OCI-LY1 (cell line): ENCODE data around the gene COL26A1.

Experiments
- H2AFZ ChIP-seq: fragments of 200-600 bp; sonication (generic), shearing (Covaris generic); 2 replicates; pipeline ENCODE4 v1.6.0; 2014; ENCODE audit warnings: antibody characterized with exemption, mild to moderate bottlenecking, low read length
- H3F3A ChIP-seq: fragments of 200-600 bp; sonication (generic), shearing (Covaris generic); 2 replicates; pipeline ENCODE4 v1.6.0; 2014; ENCODE audit warnings: mild to moderate bottlenecking, antibody characterized with exemption, low read length, moderate library complexity; ENCODE audit not compliant: insufficient read depth
- H3K27ac ChIP-seq: fragments of 200-600 bp; sonication (generic); 2 replicates; pipeline ENCODE4 v1.5.1; 2014; ENCODE audit warnings: low read length, mixed run types, mild to moderate bottlenecking, low read depth; ENCODE audit not compliant: poor library complexity, severe bottlenecking
- H3K27me3 ChIP-seq: fragments of 200-600 bp; sonication (generic); 2 replicates; pipeline ENCODE4 v1.6.0; 2014; ENCODE audit warnings: antibody characterized with exemption, mild to moderate bottlenecking, low read length, moderate library complexity; ENCODE audit not compliant: insufficient read depth
- H3K36me3 ChIP-seq: fragments of 200-600 bp; sonication (generic); 2 replicates; pipeline ENCODE4 v1.6.1; 2014; ENCODE audit warnings: mild to moderate bottlenecking, antibody characterized with exemption, low read length, moderate library complexity, mixed read lengths; ENCODE audit not compliant: insufficient read depth
- H3K4me1 ChIP-seq: fragments of 200-600 bp; sonication (generic); 2 replicates; pipeline ENCODE4 v1.5.1; 2014; ENCODE audit warnings: mild to moderate bottlenecking, low read length, moderate library complexity; ENCODE audit not compliant: insufficient read depth, severe bottlenecking
- H3K4me2 ChIP-seq: fragments of 200-600 bp; sonication (generic), shearing (Covaris generic); 2 replicates; pipeline ENCODE4 v1.6.1; 2014; ENCODE audit warnings: low read length
- H3K4me3 ChIP-seq: fragments of 200-600 bp; sonication (generic); 2 replicates; pipeline ENCODE4 v1.5.1; 2014; ENCODE audit warnings: low read length, low read depth, mild to moderate bottlenecking, mixed read lengths; ENCODE audit not compliant: poor library complexity, severe bottlenecking
- H3K79me2 ChIP-seq: fragments of 200-600 bp; shearing (Covaris generic); 2 replicates; pipeline ENCODE4 v1.6.1; 2016; ENCODE audit warnings: mixed run types, low read length, mixed read lengths; ENCODE audit not compliant: insufficient read depth
- H3K9ac ChIP-seq: fragments of 200-600 bp; sonication (generic), shearing (Covaris generic); 2 replicates; pipeline ENCODE4 v1.6.1; 2014; ENCODE audit warnings: mild to moderate bottlenecking, low read length, mixed read lengths
- H3K9me2 ChIP-seq: fragments of 200-600 bp; sonication (generic), shearing (Covaris generic); 2 replicates; pipeline ENCODE4 v1.6.1; 2014; ENCODE audit warnings: low read depth, mild to moderate bottlenecking, low read length, mixed read lengths
- H3K9me3 ChIP-seq: fragments of 200-600 bp; shearing (Covaris generic); 2 replicates; pipeline ENCODE4 v1.6.1; 2014; ENCODE audit warnings: low read length, mixed read lengths
- H4K20me1 ChIP-seq: fragments of 200-600 bp; sonication (generic), shearing (Covaris generic); 2 replicates; pipeline ENCODE4 v1.6.0; 2016; ENCODE audit warnings: mild to moderate bottlenecking, low read length; ENCODE audit not compliant: insufficient read depth
- CTCF ChIP-seq: fragments of 200-600 bp; sonication (generic), shearing (Covaris generic); IDR thresholded peaks from 2 replicates; pipeline ENCODE4 v1.5.1; 2017; ENCODE audit warnings: mild to moderate bottlenecking, antibody characterized with exemption, low read length, moderate library complexity, mixed read lengths
- EZH2 ChIP-seq: fragments of 200-600 bp; sonication (generic), shearing (Covaris generic); IDR thresholded peaks from 2 replicates; pipeline ENCODE4 v1.8.0; 2017; ENCODE audit warnings: borderline replicate concordance, mixed run types, mild to moderate bottlenecking, antibody characterized with exemption, low read length, moderate library complexity, mixed read lengths

COL26A1 gene

GRCh38 chr7:101521430-101521925 is 158.8 kb downstream of the COL26A1 start:
- TF ChIP-seq EZH2 (no peak), CTCF (no peak)
- Histone ChIP-seq H3F3A (no peaks in the 10 kb centered on the region), H3K79me2 (no peaks in the 10 kb centered on the region), H3K9ac (no peak overlapping the region), H3K36me3 (no peaks in the 10 kb centered on the region), H4K20me1 (no peaks in the 10 kb centered on the region), H3K9me2 (no peaks in the 10 kb centered on the region), H3K27me3 (peaks cover 45% of the 10 kb centered on the region), H3K27ac (no peak overlapping the region), H2AFZ (no peak overlapping the region), H3K4me2 (no peak overlapping the region), H3K4me1 (no peaks in the 10 kb centered on the region), H3K9me3 (no peaks in the 10 kb centered on the region; the same call in 1 of the 2 replicates), H3K4me3 (no peak overlapping the region)

GRCh38 chr7:101522021-101522420 is 159.3 kb downstream of the COL26A1 start:
- no peaks in the 10 kb centered on the region for H3K79me2 ChIP-seq
- TF ChIP-seq CTCF = no peak
- TF ChIP-seq EZH2 = no peak
- no peaks in the 10 kb centered on the region for H3F3A ChIP-seq
- no peaks in the 10 kb centered on the region for H3K4me1 ChIP-seq
- H3K4me2 ChIP-seq = no peak overlapping the region
- H3K27me3 ChIP-seq = peaks cover 40% of the 10 kb centered on the region
- H2AFZ ChIP-seq = no peak overlapping the region
- H3K9ac ChIP-seq = no peak overlapping the region
- H3K4me3 ChIP-seq = no peak overlapping the region
- H3K36me3 ChIP-seq = no peaks in the 10 kb centered on the region
- no peaks in the 10 kb centered on the region; the same call in 1 of the 2 replicates for H3K9me3 ChIP-seq
- no peaks in the 10 kb centered on the region for H3K9me2 ChIP-seq
- H3K27ac ChIP-seq = no peak overlapping the region
- no peaks in the 10 kb centered on the region for H4K20me1 ChIP-seq

- no peak overlapping the region for H3K27ac ChIP-seq
- no peaks in the 10 kb centered on the region for H3F3A ChIP-seq
- no peak overlapping the region for H2AFZ ChIP-seq
- H3K79me2 ChIP-seq = no peaks in the 10 kb centered on the region
- H3K4me3 ChIP-seq = no peak overlapping the region
- TF ChIP-seq EZH2 (no peak), CTCF (no peak)
- no peak overlapping the region for H3K9ac ChIP-seq
- no peaks in the 10 kb centered on the region for H4K20me1 ChIP-seq
- H3K4me2 ChIP-seq = no peak overlapping the region
- no peaks in the 10 kb centered on the region for H3K9me2 ChIP-seq
- H3K27me3 ChIP-seq = peaks cover 29% of the 10 kb centered on the region
- no peaks in the 10 kb centered on the region for H3K4me1 ChIP-seq
- H3K36me3 ChIP-seq = no peaks in the 10 kb centered on the region
- H3K9me3 ChIP-seq = no peaks in the 10 kb centered on the region; the same call in 1 of the 2 replicates
These were observed 165.4 kb downstream of the COL26A1 start for GRCh38 chr7:101527844-101528667.
